DMS53 (cell line): ENCODE results near the gene RAB6C.
"Not testable (repeated sequence)": the region's sequence is repeated elsewhere in the genome, so short reads cannot be mapped to it uniquely, and the experiment has no call there.

Experiments
- DNase-seq: peaks from one replicate; lab custom pipeline; 2025; lab: John Stamatoyannopoulos, UW

The RAB6C gene

GRCh38 chr2:129996657-129997237, 17.3 kb downstream of the RAB6C start:
- not testable (repeated sequence) for DNase-seq

GRCh38 chr2:129998771-129999170, 19.3 kb downstream of the RAB6C start:
- not testable (repeated sequence) for DNase-seq

- DNase-seq = peak; percentile 34
These were observed 26.4 kb downstream of the RAB6C start for GRCh38 chr2:130005862-130006261.

- not testable (repeated sequence) for DNase-seq
These were observed 37.2 kb downstream of the RAB6C start for GRCh38 chr2:130016701-130017100.

GRCh38 chr2:130019402-130019801, 39.9 kb downstream of the RAB6C start:
- DNase-seq = no peak

- DNase-seq = not testable (repeated sequence)
These were observed 40.6 kb downstream of the RAB6C start for GRCh38 chr2:130020069-130020468.

GRCh38 chr2:130025931-130026330, 46.5 kb downstream of the RAB6C start:
- DNase-seq = not testable (repeated sequence)
